Neutrophil (primary cell): Measurements from ENCODE around the gene MTFR2.

Experiments used
- H3K27ac ChIP-seq: fragments of 200-600 bp; sonication (generic); 2 replicates; pipeline ENCODE4 v1.5.1; 2016; ENCODE audit warnings: mild to moderate bottlenecking, moderate library complexity
- H3K27me3 ChIP-seq: fragments of 200-600 bp; sonication (generic); 2 replicates; pipeline ENCODE4 v1.6.0; 2016; ENCODE audit warnings: mild to moderate bottlenecking
- H3K36me3 ChIP-seq: fragments of 200-600 bp; sonication (generic); 2 replicates; pipeline ENCODE4 v1.5.1; 2017
- H3K4me1 ChIP-seq, 2 experiments: fragments of 200-600 bp in 1 of 2; sonication (generic) in 1 of 2; 1 replicate in 1 of 2; 2 replicates in 1 of 2; pipeline versions ENCODE4 v1.5.1 to v1.6.1; 2013 to 2016; ENCODE audit warnings: low read depth in 1 of 2, low read length in 1 of 2, mild to moderate bottlenecking in 1 of 2, moderate library complexity in 1 of 2; ENCODE audit not compliant: control insufficient read depth in 1 of 2, insufficient read depth in 1 of 2
- H3K4me3 ChIP-seq, 2 experiments: fragments of 200-600 bp in 1 of 2; sonication (generic) in 1 of 2; 1 replicate in 1 of 2; 2 replicates in 1 of 2; pipeline ENCODE4 v1.5.1; 2013 to 2016; ENCODE audit warnings: low read depth in 1 of 2, low read length in 1 of 2, mild to moderate bottlenecking in 1 of 2, moderate library complexity in 1 of 2
- H3K9me3 ChIP-seq: fragments of 200-600 bp; sonication (generic); 2 replicates; pipeline ENCODE4 v1.5.1; 2016
- CTCF ChIP-seq: fragments of 200-600 bp; sonication (generic); IDR thresholded peaks from 2 replicates; pipeline ENCODE4 v1.5.1; 2016; ENCODE audit warnings: antibody characterized with exemption

Gene MTFR2

DNA sequence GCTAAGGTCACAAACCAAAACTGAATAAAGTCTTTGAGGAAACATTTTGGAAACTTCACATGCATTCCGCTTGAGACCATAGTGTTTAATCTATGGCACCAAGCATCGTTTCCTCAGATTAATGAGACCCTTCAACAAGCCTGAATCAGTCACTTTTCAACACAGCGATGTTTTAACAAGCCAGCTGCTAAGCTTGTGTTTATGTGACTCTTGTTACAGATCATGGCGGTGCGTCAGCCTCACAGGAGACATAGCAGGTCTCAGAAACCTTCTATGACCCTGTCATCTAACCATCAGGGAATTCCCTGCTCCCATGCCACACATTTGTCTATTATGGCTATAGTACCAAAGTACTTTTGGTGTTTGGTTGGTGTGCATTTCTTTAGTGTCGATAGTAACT, 57.2 kb downstream of the MTFR2 start:
- Histone ChIP-seq H3K27me3 (no peaks in the 10 kb centered on the region), H3K27ac (no peak overlapping the region), H3K4me1 (no peaks in the 10 kb centered on the region), H3K9me3 (no peaks in the 10 kb centered on the region), H3K4me3 (no peak overlapping the region), H3K36me3 (no peaks in the 10 kb centered on the region)
- no peak for TF ChIP-seq CTCF

DNA sequence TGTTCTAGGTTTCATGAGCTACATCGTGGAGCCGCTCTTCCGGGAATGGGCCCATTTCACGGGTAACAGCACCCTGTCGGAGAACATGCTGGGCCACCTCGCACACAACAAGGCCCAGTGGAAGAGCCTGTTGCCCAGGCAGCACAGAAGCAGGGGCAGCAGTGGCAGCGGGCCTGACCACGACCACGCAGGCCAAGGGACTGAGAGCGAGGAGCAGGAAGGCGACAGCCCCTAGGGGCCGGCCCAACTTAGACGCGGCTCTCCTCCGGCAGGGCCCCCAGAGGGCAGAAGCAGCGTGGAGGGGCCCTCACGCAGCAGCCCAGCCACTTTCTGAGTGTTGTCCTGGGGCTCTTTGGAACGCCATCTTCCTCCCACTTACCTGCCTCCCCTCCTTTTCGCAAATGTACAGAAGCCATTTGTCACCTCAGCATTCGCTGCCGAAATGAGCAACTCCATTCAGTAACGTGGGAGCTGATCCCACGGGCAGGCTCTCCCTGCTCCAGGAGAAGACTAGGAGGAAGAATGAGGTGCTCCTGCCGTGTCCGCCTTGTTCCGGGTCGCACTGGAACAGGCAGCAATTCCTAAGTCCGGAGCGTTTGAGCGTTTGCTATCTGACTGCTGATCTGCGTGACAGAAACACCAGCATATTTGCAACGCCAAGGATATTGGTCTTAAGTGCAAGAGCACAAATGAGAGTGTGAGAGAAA, 58.4 kb downstream of the MTFR2 start:
- Histone ChIP-seq H3K9me3 (no peaks in the 10 kb centered on the region), H3K36me3 (no peaks in the 10 kb centered on the region), H3K4me1 (no peaks in the 10 kb centered on the region), H3K27ac (no peak overlapping the region), H3K27me3 (no peaks in the 10 kb centered on the region), H3K4me3 (no peak overlapping the region)
- no peak for TF ChIP-seq CTCF

- Histone ChIP-seq H3K27me3 (no peaks in the 10 kb centered on the region), H3K27ac (no peak overlapping the region), H3K9me3 (no peaks in the 10 kb centered on the region), H3K4me1 (no peaks in the 10 kb centered on the region), H3K4me3 (no peak overlapping the region), H3K36me3 (no peaks in the 10 kb centered on the region)
- no peak for TF ChIP-seq CTCF
Observed at GRCh38 chr6:136189104-136189503, 61.0 kb downstream of the MTFR2 start.

DNA sequence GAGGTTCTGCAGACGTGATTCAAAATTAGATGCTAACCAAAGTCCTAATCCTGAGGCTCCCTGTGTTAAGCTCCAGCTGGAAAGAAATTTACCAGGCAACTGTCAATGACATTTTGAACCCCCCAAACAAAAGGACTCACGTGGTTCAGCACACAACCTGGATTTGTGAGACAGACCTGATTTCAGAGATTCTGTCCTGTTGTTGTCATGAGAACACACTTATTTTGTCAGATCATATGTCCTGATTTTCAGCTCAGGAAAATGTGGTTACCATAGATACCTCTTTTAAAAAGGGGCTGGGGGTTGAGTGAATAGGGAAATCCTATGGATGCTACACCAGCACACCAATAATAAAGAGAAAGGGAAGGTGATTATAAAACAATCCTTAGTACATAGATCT, 61.6 kb downstream of the MTFR2 start:
- H3K4me1 ChIP-seq = no peaks in the 10 kb centered on the region
- H3K36me3 ChIP-seq = no peaks in the 10 kb centered on the region
- no peaks in the 10 kb centered on the region for H3K9me3 ChIP-seq
- no peak overlapping the region for H3K4me3 ChIP-seq
- H3K27ac ChIP-seq = no peak overlapping the region
- no peaks in the 10 kb centered on the region for H3K27me3 ChIP-seq
- no peak for TF ChIP-seq CTCF

DNA sequence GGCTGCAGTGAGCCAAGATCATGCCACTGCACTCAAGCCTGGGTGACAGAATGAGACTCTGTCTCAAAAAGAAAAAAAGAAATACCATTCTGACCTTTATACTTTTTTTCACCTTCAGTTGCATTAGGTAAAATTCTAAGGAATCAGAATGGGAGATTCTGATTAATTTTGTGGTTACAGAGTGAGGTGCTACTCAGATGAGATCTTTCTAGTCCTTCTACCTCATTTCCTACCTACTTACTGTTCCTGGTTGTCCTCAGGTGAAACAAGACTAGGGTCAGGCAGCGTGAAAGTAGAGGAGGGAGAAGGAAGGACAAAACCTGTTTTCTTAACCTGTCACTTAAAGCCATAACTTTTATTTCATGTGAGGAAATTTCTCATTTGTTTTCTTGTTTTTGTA, 63.7 kb downstream of the MTFR2 start:
- TF ChIP-seq CTCF = no peak
- H3K4me1 ChIP-seq = no peaks in the 10 kb centered on the region
- no peaks in the 10 kb centered on the region for H3K36me3 ChIP-seq
- no peak overlapping the region for H3K4me3 ChIP-seq
- no peaks in the 10 kb centered on the region for H3K27me3 ChIP-seq
- H3K27ac ChIP-seq = no peak overlapping the region
- no peaks in the 10 kb centered on the region for H3K9me3 ChIP-seq

DNA sequence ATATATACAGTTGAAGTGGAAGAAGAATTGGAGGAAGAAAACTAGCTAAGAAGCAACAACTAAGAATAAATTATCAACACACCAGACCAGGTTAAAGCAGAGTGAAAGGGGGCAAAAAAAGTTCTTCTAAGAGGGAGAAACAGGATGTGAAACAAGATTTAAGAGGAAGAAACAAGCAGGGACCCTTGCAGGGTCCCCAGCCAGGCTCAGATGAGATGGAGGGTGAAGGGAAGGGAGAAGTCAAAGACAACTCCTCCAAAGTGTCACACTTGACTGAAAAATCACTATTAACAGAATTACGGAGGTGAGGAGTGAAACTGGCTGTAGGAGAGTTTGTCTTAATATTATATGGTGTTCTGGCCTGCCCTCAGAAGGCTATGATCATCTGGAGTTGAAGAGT, 65.4 kb downstream of the MTFR2 start:
- Histone ChIP-seq H3K9me3 (no peaks in the 10 kb centered on the region), H3K27me3 (no peaks in the 10 kb centered on the region), H3K36me3 (no peaks in the 10 kb centered on the region), H3K4me1 (no peaks in the 10 kb centered on the region), H3K4me3 (no peak overlapping the region), H3K27ac (no peak overlapping the region)
- TF ChIP-seq CTCF = no peak
